HUES6 (cell line): Measurements from ENCODE around the gene ERICH6.

Experiments used
- H3K27ac ChIP-seq: 2 replicates; pipeline ENCODE4 v1.7.0; 2013; ENCODE audit warnings: low read depth, mild to moderate bottlenecking, low read length, inconsistent platforms
- H3K27me3 ChIP-seq: 2 replicates; pipeline ENCODE4 v1.6.1; 2013; ENCODE audit warnings: low read length; ENCODE audit not compliant: control insufficient read depth, insufficient read depth
- H3K36me3 ChIP-seq: 2 replicates; pipeline ENCODE4 v1.6.1; 2013; ENCODE audit warnings: low read length; ENCODE audit not compliant: control insufficient read depth, insufficient read depth
- H3K4me1 ChIP-seq: 2 replicates; pipeline ENCODE4 v1.6.1; 2013; ENCODE audit warnings: low read length; ENCODE audit not compliant: control insufficient read depth, insufficient read depth
- H3K4me3 ChIP-seq: 2 replicates; pipeline ENCODE4 v1.5.1; 2013; ENCODE audit warnings: low read depth, low read length
- H3K9ac ChIP-seq: one replicate; pipeline ENCODE4 v1.6.1; 2013; ENCODE audit warnings: mild to moderate bottlenecking, low read length
- H3K9me3 ChIP-seq: 2 replicates; pipeline ENCODE4 v1.6.1; 2013; ENCODE audit warnings: low read depth, low read length; ENCODE audit not compliant: control insufficient read depth, insufficient read depth

ERICH6 gene

DNA sequence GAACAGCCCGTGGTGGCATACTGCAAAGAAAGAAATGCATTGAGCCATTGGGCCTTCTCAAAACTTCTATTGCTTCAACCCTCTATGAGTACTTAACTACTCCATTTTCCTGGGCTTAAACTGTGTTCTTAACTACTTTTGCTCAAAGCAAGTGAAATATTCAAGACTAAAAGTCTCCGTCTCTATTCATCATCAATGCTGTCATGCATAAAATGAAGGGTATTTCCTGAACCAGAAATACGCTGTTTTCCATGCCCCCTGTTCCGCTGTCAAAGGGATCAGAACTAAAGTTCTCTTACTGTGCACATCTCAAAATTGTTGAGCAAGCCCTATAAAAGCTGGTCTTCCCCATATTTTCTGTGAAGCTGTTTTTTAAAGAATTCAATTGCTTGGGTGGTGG lies 39.0 kb upstream of the ERICH6 start:
- Histone ChIP-seq H3K9ac (no peak overlapping the region), H3K36me3 (peaks cover 11% of the 10 kb centered on the region), H3K4me3 (no peak overlapping the region), H3K27ac (no peak overlapping the region), H3K4me1 (peaks cover 13% of the 10 kb centered on the region; the same call in 1 of the 2 replicates), H3K9me3 (no peaks in the 10 kb centered on the region), H3K27me3 (no peaks in the 10 kb centered on the region)

DNA sequence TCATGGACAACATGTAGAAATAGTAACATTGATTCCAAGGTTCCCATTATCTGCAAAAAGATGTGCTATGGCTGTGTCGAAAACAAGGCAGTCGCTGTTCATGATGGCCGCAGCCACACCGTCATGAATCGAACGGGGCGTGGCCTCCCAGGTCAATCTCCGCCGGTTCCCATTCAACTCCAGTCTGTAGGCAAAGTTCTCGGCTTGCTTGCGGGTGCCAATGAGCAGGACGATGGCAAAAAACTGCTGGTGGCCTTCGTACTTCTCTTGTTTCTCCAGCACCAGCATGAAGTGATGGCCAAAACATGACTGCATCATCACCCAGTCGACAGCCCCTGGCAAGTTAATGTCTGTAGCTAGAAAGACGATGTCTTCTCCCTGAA lies 38.4 kb upstream of the ERICH6 start:
- no peaks in the 10 kb centered on the region for H3K27me3 ChIP-seq
- H3K4me1 ChIP-seq: peaks cover 18% of the 10 kb centered on the region; the same call in 1 of the 2 replicates
- no peak overlapping the region for H3K27ac ChIP-seq

DNA sequence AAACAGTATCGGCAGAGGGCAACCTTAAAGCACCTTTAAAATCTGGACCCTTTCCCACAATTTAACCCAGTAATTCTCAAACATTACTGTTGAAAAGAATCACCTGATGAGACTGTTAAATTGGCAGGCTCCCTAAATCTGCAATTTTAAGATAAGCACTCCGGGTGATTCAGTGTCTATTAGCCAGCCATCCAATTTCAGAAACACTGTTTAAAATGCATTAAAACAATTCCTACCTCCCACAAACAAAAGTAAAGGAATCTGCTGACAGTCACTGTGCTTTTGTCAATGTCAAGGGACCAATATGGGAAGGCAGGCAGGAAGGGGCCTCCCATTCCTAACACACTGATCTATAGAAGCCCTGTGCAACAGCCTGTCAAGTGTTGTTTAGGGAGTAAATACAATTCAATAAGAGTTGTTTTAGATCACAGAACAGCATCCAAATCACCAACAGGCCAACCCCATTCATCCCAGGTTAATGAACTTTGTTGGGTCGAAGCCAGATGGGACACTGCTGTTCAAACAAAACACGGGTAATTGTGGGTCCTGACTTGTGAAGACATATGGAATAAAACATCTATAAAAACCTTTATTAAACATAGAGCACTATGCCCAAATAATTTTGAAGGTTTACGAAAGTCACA lies 37.9 kb upstream of the ERICH6 start:
- peaks cover 21% of the 10 kb centered on the region for H3K4me1 ChIP-seq
- peaks cover 11% of the 10 kb centered on the region for H3K36me3 ChIP-seq
- no peak overlapping the region for H3K4me3 ChIP-seq
- H3K9ac ChIP-seq: no peak overlapping the region
- no peak overlapping the region for H3K27ac ChIP-seq
- H3K27me3 ChIP-seq: no peaks in the 10 kb centered on the region
- no peaks in the 10 kb centered on the region for H3K9me3 ChIP-seq

More for the DNA sequence above, 38.4 kb upstream of the ERICH6 start:
- Histone ChIP-seq H3K4me3 (no peak overlapping the region), H3K9me3 (no peaks in the 10 kb centered on the region), H3K9ac (no peak overlapping the region), H3K36me3 (peaks cover 11% of the 10 kb centered on the region)

DNA sequence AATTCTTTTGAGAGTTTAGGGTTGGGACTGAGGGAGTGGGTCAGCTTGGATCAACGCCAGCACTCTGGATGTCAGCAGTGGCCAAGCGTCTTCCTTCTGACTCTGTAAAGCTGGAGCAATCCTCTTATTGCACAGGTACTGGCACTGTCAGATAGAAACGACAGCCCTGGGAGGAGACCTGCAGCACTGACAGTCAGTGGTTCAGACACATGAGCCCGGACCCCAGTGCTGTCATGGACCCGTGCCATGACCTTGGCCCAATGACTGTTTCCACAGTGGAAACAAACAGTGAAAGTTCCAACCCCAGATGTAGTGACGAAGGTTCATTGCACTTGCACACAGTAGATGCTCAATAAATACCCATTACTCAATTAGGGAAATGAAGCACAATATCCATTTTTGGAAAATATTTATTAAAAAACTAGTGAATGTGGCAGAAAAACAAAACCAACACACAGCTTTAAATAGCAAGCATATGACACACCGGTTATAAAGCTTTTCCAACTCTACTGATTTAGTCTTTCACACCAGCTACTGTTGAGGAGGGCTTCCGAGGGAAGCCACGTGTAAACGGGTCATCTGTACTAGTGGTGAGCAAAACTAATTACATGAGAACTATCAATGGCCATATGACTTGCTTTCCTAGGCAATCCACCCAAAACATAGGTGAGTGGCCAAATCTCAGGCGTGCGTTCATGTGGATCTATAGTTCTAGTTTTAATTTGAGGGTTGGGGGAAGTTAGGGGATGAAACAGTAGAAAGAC lies 37.2 kb upstream of the ERICH6 start:
- Histone ChIP-seq H3K27me3 (no peaks in the 10 kb centered on the region), H3K9ac (no peak overlapping the region), H3K4me1 (peaks cover 28% of the 10 kb centered on the region), H3K27ac (no peak overlapping the region), H3K4me3 (no peak overlapping the region), H3K9me3 (no peaks in the 10 kb centered on the region), H3K36me3 (peaks cover 11% of the 10 kb centered on the region)

DNA sequence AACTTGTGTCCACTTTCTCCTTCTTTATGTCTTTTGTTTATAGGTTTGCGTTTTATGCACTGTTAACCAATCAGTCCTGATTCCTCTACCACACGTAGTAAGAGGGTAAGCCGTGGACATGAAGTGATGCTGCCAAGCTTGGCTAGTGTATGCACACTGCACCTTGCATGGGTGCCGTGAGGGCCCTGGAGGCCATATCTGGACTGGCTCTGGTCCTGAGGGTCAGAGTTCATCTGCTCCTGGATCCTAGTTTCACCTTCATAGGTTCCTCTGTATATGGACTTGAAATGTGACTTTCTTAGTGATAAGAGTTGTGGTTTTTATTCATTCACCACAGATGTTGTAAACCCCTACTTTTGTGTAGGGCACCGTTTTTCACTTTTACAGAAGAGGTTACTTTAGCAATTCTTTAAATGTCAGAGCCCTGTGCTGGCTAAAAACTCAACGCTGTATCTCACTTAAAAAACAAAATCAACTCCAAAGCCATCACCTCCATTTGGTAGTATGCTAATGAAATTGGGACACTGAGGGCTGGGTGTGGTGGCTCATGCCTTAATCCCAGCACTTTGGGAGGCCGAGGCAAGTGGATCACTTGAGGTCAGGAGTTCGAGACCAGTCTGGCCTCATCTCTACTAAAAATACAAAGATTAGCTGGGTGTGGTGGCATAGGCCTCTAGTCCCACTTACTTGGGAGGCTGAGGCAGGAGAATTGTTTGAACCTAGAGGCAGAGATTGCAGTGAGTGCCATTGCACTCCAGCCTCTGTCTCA lies 36.3 kb upstream of the ERICH6 start:
- Histone ChIP-seq H3K9ac (no peak overlapping the region), H3K4me3 (no peak overlapping the region)

DNA sequence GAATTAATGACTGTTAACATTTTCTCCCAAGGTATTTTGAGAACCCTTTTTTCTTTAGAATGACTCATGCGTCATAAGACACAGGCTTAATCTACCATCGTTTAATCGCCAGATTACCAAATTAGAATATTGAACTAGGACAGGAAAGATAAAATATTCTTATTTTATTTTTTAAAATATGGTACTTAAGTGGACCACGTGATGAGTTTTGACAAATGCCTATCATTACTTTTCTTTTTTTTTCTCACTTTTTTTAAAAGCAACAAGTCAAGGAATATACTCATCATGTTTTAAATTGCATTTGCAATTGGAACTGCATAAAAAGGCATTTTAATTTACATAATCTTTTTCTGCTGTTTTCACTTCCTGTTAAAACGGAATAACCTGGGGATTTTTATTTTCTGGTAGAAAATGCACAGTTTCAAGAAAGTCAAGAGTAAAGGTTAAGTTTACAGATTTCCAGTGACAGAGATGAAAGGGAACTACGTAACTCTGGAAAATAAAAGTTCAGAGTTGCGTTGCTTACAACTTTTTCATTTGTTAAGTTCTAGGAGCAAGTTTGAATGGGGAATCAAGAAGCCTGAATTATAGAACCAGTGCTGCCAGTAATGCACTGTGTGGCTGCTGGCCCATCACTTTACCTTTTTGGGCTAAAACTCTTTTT lies 35.6 kb upstream of the ERICH6 start:
- H3K9ac ChIP-seq: no peak overlapping the region
- H3K9me3 ChIP-seq: no peaks in the 10 kb centered on the region
- H3K27me3 ChIP-seq: no peaks in the 10 kb centered on the region
- H3K4me1 ChIP-seq: peaks cover 37% of the 10 kb centered on the region
- H3K36me3 ChIP-seq: peaks cover 11% of the 10 kb centered on the region
- H3K4me3 ChIP-seq: no peak overlapping the region
- no peak overlapping the region for H3K27ac ChIP-seq

More for the DNA sequence above, 36.3 kb upstream of the ERICH6 start:
- Histone ChIP-seq H3K36me3 (peaks cover 11% of the 10 kb centered on the region), H3K27ac (no peak overlapping the region), H3K27me3 (no peaks in the 10 kb centered on the region), H3K9me3 (no peaks in the 10 kb centered on the region), H3K4me1 (peaks cover 33% of the 10 kb centered on the region)

DNA sequence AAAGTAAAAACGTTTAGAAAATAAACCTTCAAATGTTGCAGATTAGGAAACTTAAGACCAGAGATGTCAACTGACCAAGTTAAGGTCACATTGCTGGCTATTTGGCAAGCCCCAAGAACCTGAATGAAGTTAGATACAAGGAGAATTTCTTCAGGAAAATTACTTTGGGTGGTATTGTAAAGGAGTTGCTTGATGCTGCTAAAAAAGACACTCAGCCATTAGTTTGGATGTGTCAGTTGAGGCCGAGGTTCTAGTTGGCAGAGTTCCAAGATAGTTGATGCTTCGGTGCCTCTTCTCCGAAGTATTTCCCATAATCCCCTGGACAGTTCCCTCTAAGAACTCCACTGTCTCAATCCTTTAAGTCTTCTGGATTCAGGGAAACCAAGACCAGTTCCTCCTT lies 35.0 kb upstream of the ERICH6 start:
- Histone ChIP-seq H3K9me3 (no peaks in the 10 kb centered on the region), H3K4me1 (peaks cover 38% of the 10 kb centered on the region), H3K36me3 (peaks cover 11% of the 10 kb centered on the region), H3K27me3 (no peaks in the 10 kb centered on the region), H3K4me3 (no peak overlapping the region), H3K27ac (no peak overlapping the region), H3K9ac (no peak overlapping the region)

DNA sequence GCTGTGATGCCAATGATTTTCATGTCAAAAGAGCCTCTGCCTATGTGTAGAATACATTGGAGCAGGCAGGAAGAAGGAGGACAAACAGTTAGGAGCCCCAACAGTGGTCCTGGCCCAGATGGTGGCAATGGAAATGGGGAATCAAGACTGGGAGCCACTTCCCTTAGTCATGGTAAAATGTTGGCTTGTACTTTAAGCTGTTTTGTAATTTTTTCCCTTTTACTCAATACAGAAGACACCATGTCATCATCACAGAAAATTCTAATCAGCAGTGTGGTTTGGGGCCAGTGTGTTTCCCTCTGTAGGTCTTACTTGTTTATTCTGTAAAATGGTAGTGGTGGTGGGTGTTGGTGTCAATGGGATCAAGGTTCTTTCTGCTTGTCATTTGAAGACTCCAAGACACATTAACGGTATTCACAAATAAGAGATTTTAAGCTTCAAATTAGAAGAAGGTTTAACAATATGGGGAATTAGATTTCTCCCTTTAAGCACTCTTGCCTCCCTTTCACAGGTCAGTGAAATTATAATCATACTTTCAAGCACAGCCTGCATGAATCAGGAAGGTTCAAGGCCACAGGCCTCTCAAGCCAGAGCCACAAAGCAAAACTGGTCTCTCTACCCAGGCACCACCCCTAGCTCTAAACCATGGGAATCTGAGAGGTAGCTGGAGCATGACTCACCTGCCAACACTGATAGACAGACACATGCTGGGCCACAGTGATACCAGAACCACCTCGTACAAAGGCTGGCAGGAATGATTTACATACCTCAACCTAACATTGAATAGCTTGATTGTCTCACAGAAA lies 34.4 kb upstream of the ERICH6 start:
- H3K9ac ChIP-seq: no peak overlapping the region
- no peak overlapping the region; the same call in 1 of the 2 replicates for H3K27ac ChIP-seq
- no peaks in the 10 kb centered on the region for H3K27me3 ChIP-seq
- H3K4me3 ChIP-seq: no peak overlapping the region
- no peaks in the 10 kb centered on the region for H3K9me3 ChIP-seq
- peaks cover 44% of the 10 kb centered on the region for H3K4me1 ChIP-seq
- peaks cover 11% of the 10 kb centered on the region for H3K36me3 ChIP-seq

DNA sequence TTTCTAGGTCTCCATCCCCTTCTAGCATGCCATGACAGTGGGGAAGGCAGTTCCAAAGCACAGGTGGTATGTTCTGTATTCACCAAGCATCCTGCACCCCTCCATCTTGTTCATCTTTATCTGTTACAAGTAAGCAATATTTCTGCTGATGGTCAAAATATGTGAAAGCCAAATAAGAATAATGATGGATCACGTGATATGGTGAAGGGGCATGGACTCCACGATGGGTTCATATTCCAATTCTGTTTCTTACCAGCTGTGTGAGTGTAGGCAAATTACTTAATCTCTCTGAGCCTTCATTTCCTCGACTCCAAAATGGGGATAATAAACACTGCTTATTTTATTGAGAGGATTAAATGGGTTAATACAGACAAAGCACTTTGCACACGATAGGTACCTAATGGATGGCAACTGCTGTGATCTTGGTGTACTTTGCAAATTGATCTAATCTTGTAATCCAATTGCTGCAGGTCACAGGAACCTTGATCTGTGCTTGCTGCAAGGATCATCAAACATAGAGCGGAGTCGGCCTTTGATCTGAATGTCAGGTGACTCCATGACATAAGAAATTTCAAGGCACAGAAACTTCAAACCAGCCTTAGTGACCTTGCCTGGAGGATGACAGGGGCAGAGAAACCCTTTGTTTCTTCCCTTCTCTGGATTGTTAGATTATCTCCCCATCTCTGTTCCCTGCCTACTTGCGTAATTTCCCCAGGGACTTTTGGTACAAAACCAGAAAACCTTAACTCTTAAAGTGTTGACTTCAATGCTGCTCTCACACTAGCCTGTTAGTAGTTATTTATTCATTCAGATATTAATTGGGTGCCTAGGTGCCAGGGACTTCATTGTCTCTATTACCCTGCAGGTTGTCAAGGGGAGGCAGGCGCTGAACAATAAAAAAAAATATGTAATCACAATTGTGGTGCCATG lies 33.4 kb upstream of the ERICH6 start:
- peaks cover 7% of the 10 kb centered on the region for H3K36me3 ChIP-seq
- H3K9ac ChIP-seq: no peak overlapping the region
- H3K9me3 ChIP-seq: no peaks in the 10 kb centered on the region
- no peak overlapping the region; the same call in 1 of the 2 replicates for H3K27ac ChIP-seq
- H3K4me1 ChIP-seq: peaks cover 44% of the 10 kb centered on the region
- no peaks in the 10 kb centered on the region for H3K27me3 ChIP-seq
- no peak overlapping the region for H3K4me3 ChIP-seq
